ENCODE measurements around the gene PEX1. TPM values are rescaled to one million over a fixed set of nuclear protein-coding genes. Genes with fewer than 3 reads are reported as not detected.

Gene PEX1
- total RNA-seq, result 11.2 and 15.7 TPM in 2 replicates

DNA sequence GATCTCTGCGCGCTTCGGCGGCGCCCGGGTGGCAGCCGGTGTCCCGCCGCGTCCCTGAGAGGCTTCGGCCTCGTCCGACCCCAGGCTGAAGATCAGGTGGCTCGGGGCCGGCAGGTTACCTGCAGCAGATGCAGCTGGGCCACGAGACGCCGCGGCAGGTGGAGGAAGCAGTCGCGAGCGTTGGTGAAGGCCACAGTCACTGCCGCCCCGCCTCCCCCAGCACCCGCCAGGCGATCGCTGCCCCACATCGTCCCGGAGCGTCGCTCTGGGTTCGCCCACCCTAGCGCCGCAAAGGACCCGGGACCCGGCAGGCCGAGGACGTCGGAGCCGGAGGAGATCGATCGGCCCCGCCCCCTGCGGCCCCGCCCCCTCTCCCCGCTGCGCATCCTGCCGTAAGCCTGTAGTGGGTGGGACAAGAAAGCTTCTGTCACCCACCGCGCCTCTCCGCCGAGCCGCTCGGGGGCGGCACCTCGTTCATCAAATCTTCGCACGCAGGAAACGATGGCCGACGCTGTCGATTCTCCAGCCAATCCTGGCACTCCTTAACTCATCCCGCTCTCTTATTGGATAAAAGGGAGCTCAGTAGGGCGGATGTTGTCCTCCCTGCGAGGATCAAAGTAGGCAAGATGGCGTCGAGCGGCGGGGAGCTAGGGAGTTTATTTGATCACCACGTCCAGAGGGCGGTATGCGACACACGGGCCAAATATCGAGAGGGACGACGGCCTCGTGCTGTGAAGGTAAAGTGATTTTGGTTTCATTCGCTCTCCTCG is at the start of gene PEX1, which contains the start of gene RBM48:
PEX1 (minus strand) TSS at position 333 of the 770 bp plus-strand sequence; CDS start at position 248, 85 bp downstream.
RBM48 (plus strand) TSS at position 608 of the 770 bp plus-strand sequence; CDS start at position 627, 19 bp downstream.

GRCh38 chr7:92477681-92478080 is 50.6 kb downstream of the PEX1 start, which contains the start of gene ERVW-1:
Gene ERVW-1, minus strand, starts transcription at chr7:92477946. Its CDS starts 7,565 bp downstream, at chr7:92470381.

DNA sequence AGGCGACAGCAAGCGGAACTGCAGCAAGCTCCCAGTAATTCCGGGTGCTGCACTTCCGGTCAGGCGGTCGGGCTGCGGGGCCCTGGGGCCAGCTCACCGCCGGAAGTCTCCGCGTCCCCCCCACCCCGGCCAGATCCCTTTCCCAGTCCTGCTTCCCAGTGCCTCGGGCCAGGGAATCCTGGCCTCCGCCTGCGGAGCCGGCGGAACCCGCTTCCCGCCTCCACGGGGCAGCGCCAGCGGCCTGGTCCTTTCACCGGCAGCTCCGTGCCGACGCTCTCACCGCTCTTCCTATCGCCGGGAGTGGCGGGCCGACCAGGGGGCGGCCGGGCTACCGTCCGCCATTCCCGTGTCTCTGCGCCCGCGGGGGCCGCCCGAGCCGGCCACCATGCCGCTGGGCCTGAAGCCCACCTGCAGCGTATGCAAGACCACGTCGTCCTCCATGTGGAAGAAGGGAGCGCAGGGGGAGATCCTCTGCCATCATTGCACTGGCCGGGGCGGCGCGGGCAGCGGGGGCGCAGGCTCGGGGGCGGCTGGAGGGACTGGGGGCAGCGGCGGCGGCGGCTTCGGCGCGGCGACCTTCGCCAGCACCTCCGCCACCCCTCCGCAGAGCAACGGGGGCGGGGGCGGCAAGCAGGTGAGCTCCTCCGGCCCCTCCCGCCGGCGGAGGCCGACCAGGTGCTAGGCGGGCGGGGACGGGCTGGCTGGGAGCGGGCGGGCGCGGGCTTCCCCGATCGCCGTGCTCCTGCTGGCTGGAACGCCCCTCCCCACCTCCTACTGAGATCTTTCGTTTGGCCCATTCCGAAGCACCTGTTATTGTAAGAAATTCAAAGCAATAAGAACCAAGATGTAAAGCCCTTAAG is 80.7 kb downstream of the PEX1 start, which contains the start of gene GATAD1:
GATAD1 (plus strand) TSS at position 138 of the 860 bp plus-strand sequence; CDS start at position 386, 248 bp downstream.

Other genes starting within 250 kb of the PEX1 start
- 14.0 and 16.9 TPM in 2 replicates for gene GATAD1, start 81.0 kb downstream of the PEX1 start, total RNA-seq
- not detected in 2 replicates for gene ERVW-1, start 50.6 kb downstream of the PEX1 start, total RNA-seq
- 11.7 TPM in 2 replicates for gene RBM48, start 275 bp upstream of the PEX1 start, total RNA-seq
- gene FAM133B, start 61.9 kb upstream of the PEX1 start, total RNA-seq, result 10.7 and 12.5 TPM in 2 replicates